Ovary (tissue), 9 donors: ENCODE data around the gene FAM222B. TPM values are rescaled to one million over a fixed set of nuclear protein-coding genes. Genes with fewer than 3 reads are reported as not detected.
"Not testable (repeated sequence)": the region's sequence is repeated elsewhere in the genome, so short reads cannot be mapped to it uniquely, and the experiment has no call there.

Experiments
- DNase-seq, 5 donors: peaks; one replicate each; pipeline ENCODE4 v3.0.0-alpha.2; 2019 to 2020
- H3K27ac ChIP-seq, 2 donors: fragments of 200-600 bp; one replicate each; pipeline versions ENCODE4 v1.5.1 to v1.8.0; 2019 to 2022
- H3K27me3 ChIP-seq: fragments of 200-600 bp; one replicate; pipeline ENCODE4 v1.8.0; 2022
- H3K36me3 ChIP-seq: fragments of 200-600 bp; sonication (generic); one replicate; pipeline ENCODE4 v1.5.1; 2019
- H3K4me1 ChIP-seq: one replicate; pipeline ENCODE4 v1.8.1; 2013; ENCODE audit warnings: mild to moderate bottlenecking, moderate library complexity; ENCODE audit not compliant: insufficient read depth
- H3K4me3 ChIP-seq: fragments of 200-600 bp; sonication (generic); one replicate; pipeline ENCODE4 v1.5.1; 2017
- H3K9me3 ChIP-seq, 2 donors: fragments of 200-600 bp in 1 of 2; sonication (generic) in 1 of 2; one replicate each; pipeline versions ENCODE4 v1.5.1 to v1.8.1; 2013 to 2019; ENCODE audit warnings: mild to moderate bottlenecking in 1 of 2, moderate library complexity in 1 of 2
- EP300 ChIP-seq: sonication (generic); formaldehyde crosslinking; IDR thresholded peaks from one replicate; pipeline ENCODE4 v1.6.1; 2017; ENCODE audit warnings: antibody characterized with exemption
- POLR2A ChIP-seq: fragments of 450-650 bp; IDR thresholded peaks from one replicate; pipeline ENCODE4 v1.6.1; 2017; ENCODE audit warnings: antibody characterized with exemption, mild to moderate bottlenecking, moderate library complexity
- WGBS, 3 donors: extraction: QIAGEN DNeasy Blood & Tissue Kit in 1 of 3; methylation state at CpG; one replicate each; pipeline versions ENCODE4 v1.1.5 to v1.1.7; 2013 to 2017; 5-methylcytosine and 5-hydroxymethylcytosine counted together
- intact Hi-C, 4 donors: fragments of 100-400 bp; cut with DNase I; formaldehyde crosslinking; loops; one replicate each; pipeline versions ENCODE4 v1.11.0 to v1.15.1; 2022 to 2023
- polyA plus RNA-seq, 2 donors: library from polyadenylated mRNA; stranded (reverse); fragments of 200-250 nt in 1 of 2; fragments of 350-450 nt in 1 of 2; fragmentation: Illumina TruSeq in 1 of 2; extraction: RNeasy Lipid Tissue Mini Kit (QIAGEN cat#74804) in 1 of 2; gene quantifications; one replicate each; pipeline ENCODE4 v1.2.3, GENCODE V29; 2013 to 2014
- total RNA-seq, 7 donors: library from RNA; depleted of rRNA in 2 of 7; stranded (reverse); fragments of >200 nt in 2 of 7; fragmentation: NEBNext Ultra II Directional in 3 of 7; extraction: Animal tissue kit (Norgen Biotek cat#: 25700) in 3 of 7; gene quantifications; one replicate each; pipeline versions ENCODE4 v1.1.0 to v1.2.4, GENCODE V29; 2016 to 2023
- TF ChIP-seq, protein P1 (sequence below), 3 donors: fragments of 450-650 bp in 2 of 3; fragments of 200-600 bp in 1 of 3; IDR thresholded peaks; one replicate each; pipeline versions ENCODE4 v1.5.1 to v1.8.0; 2016 to 2022; ENCODE audit warnings: antibody characterized with exemption in 3 of 3, mild to moderate bottlenecking in 1 of 3
- donor health status: DM: no; HTN: no; CAD: no; lungs with moderate emphysema.
- donor health status: DM: no; HTN: no; CAD: no.
- donor health status: Bipolar disorder and iron deficiency.
- donor health status: DM: yes; HTN: yes; CAD: no.
- donor health status: DM: no; HTN: no; CAD: no.
- donor health status: DM: yes; HTN: yes; CAD: no.

The FAM222B gene
- total and polyA plus RNA-seq, 9 donors, result 8.0 to 19.8 (median 15.9) TPM

DNA sequence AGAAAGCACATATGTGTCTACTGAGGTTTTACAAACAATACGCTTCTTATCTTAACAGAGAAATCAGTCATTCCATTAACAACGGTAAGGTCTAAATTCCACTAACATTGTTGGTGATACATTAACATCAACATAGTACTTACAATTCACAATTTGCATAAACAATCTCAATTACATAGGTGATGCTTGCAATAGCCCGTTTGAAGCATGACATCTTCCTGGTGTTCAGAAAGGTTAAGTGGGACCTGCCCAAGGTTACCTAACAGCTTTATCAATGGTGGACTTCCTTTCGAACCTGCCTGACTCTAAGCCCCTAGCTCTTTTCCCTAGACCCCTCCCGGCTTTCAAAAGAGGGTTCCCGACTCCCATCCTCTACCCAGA lies 699 bp downstream of the FAM222B start:
- DNase-seq, result no peak
- no peaks in the 10 kb centered on the region for H3K27me3 ChIP-seq
- TF ChIP-seq POLR2A (no peak), EP300 (no peak)
- TF ChIP-seq, protein P1, sequence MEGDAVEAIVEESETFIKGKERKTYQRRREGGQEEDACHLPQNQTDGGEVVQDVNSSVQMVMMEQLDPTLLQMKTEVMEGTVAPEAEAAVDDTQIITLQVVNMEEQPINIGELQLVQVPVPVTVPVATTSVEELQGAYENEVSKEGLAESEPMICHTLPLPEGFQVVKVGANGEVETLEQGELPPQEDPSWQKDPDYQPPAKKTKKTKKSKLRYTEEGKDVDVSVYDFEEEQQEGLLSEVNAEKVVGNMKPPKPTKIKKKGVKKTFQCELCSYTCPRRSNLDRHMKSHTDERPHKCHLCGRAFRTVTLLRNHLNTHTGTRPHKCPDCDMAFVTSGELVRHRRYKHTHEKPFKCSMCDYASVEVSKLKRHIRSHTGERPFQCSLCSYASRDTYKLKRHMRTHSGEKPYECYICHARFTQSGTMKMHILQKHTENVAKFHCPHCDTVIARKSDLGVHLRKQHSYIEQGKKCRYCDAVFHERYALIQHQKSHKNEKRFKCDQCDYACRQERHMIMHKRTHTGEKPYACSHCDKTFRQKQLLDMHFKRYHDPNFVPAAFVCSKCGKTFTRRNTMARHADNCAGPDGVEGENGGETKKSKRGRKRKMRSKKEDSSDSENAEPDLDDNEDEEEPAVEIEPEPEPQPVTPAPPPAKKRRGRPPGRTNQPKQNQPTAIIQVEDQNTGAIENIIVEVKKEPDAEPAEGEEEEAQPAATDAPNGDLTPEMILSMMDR (IDR thresholded peaks at IDR 0.05), result no peak
- H3K4me3 ChIP-seq, result peak overlapping the region; percentile 85
- 0 to 2% (median 1%) methylated on average over 6 of the region's 6 CpGs for WGBS, 3 donors
- no peaks in the 10 kb centered on the region for H3K36me3 ChIP-seq
- peaks cover 2% of the 10 kb centered on the region for H3K4me1 ChIP-seq
- no peak overlapping the region for H3K27ac ChIP-seq
- intact Hi-C loops, result loop anchor here in 1 of 4 donors (2.0 to 10.0 kb wide), 2 partner anchors 33 to 63 kb away; partner anchors contain the start of gene DHRS13
- no peaks in the 10 kb centered on the region for H3K9me3 ChIP-seq

DNA sequence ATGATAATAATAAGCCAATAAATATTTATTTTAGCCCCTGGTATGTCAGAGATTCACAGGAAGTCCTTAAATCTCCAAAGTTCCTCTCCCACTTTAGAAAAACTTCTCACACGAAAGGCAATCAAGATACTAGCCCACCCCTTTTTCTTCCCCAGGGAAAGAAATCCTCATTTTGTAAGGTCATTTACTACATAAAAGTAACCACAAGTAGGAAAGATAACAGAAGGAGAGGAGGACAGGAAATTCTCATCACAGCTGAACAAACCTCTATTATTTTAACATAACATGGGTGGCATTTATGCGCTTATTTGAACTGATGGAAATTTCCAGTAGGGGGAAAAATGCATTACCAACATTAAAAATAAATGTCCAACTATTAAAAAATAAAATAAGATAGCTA lies 3.4 kb downstream of the FAM222B start:
- Histone ChIP-seq H3K9me3 (no peaks in the 10 kb centered on the region), H3K27me3 (no peaks in the 10 kb centered on the region), H3K27ac (no peak overlapping the region), H3K4me3 (no peak overlapping the region), H3K4me1 (peaks cover 2% of the 10 kb centered on the region), H3K36me3 (no peaks in the 10 kb centered on the region)
- DNase-seq, result no peak
- no peak for TF ChIP-seq EP300
- TF ChIP-seq, protein P1 (IDR thresholded peaks at IDR 0.05), result no peak
- TF ChIP-seq POLR2A, result no peak
- intact Hi-C loops, result no loop called here
- 56 to 80% (median 75%) methylated on average over 2 of the region's 2 CpGs for WGBS, 3 donors

DNA sequence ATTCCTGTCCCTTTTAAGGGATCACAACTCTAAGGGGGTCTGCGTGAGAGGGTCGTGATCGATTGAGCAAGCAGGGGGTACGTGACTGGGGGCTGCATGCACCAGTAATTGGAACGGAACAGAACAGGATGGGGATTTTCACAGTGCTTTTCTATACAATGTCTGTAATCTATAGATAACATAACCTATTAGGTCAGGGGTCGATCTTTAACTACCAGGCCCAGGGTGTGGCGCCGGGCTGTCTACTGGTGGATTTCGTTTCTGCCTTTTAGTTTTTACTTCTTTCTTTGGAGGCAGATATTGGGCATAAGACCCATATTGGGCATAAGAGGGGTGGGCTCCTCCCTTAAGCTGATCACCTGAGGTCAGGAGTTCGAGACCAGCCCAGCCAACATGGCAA lies 6.0 kb downstream of the FAM222B start:
- not testable (repeated sequence) for H3K4me1 ChIP-seq

DNA sequence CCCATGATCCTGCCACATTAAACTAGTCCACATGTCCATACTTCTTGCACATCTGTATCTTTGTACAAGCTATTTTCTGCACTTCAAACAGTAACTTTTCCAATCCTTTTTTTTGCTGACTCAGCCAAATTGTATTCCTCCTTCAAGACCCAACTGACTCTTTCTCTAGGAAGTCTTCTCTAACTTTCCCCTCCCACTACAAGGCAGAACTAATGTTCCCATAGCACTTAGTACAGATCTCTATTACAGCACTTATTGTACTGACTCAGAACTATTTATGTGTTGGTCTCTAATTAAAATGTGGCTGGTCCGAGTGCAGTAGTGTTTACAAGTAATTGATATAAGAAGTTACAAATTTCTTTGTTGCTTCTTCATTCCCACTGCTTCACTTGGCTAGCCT lies 8.2 kb downstream of the FAM222B start:
- Histone ChIP-seq H3K9me3 (no peaks in the 10 kb centered on the region), H3K27me3 (no peaks in the 10 kb centered on the region), H3K36me3 (no peaks in the 10 kb centered on the region), H3K4me1 (no peaks in the 10 kb centered on the region), H3K27ac (no peak overlapping the region), H3K4me3 (no peak overlapping the region)
- intact Hi-C loops, result no loop called here
- WGBS, 3 donors, result 94 to 100% (median 100%) methylated on average over 1 of the region's 1 CpG
- DNase-seq, result no peak
- TF ChIP-seq, protein P1 (IDR thresholded peaks at IDR 0.05), result no peak
- no peak for TF ChIP-seq POLR2A

More for the DNA sequence above, 6.0 kb downstream of the FAM222B start:
- intact Hi-C loops, H3K27ac ChIP-seq, H3K27me3 ChIP-seq, H3K4me3 ChIP-seq, H3K9me3 ChIP-seq, H3K36me3 ChIP-seq, DNase-seq: not testable (repeated sequence)
- WGBS, 3 donors, result 94 to 98% (median 97%) methylated on average over 10 of the region's 10 CpGs

DNA sequence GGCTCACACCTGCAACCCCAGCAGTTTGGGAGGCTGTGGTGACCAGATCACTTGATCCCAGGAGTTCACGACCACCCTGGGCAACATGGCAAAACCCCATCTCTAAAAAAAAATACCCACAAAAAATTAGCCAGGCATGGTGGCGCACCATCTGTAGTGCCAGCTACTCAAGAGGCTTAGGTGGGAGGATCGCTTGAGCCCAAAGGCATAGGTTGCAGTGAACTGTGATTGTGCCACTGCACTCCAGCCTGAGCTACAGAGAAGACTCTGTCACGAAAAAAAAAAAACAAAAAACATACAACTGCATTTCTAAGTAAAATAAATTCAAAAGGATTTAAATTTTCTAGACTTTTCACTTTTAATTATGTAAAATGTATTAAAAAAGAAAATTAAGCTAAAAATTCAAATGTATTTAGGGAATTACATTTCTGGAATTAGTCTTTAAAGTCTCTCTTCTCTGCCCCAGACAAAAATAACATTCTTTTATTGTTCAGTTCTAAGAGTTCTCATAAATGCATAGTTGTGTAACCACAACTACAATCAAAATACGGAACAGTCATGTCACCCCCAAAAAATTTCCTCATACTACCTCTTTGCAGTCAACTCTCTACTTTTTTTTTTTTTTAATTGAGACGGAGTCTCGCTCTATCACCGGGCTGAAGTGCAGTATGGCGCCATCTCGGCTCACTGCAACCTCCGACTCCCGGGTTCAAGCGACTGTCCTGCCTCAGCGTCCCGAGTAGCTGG lies 14.1 kb downstream of the FAM222B start:
- no peaks in the 10 kb centered on the region for H3K27me3 ChIP-seq
- intact Hi-C loops, result no loop called here
- H3K36me3 ChIP-seq, result no peaks in the 10 kb centered on the region
- no peak overlapping the region for H3K4me3 ChIP-seq
- DNase-seq, result peak in 1 of 5 donors; percentile 7
- H3K27ac ChIP-seq, result no peak overlapping the region
- H3K9me3 ChIP-seq, result no peaks in the 10 kb centered on the region
- no peaks in the 10 kb centered on the region for H3K4me1 ChIP-seq
- WGBS, 3 donors, result 86 to 89% (median 89%) methylated on average over 15 of the region's 15 CpGs
- no peak for TF ChIP-seq POLR2A
- no peak for TF ChIP-seq EP300
- TF ChIP-seq, protein P1 (IDR thresholded peaks at IDR 0.05), result no peak
